ENCODE measurements around the gene TRIM27. TPM values are rescaled to one million over a fixed set of nuclear protein-coding genes. Genes with fewer than 3 reads are reported as not detected.
"Not testable (repeated sequence)": the region's sequence is repeated elsewhere in the genome, so short reads cannot be mapped to it uniquely, and the experiment has no call there.

TRIM27 gene
- total RNA-seq = 59.8 TPM

- DNase-seq (ENCODE audit: low read depth in 2 of 3, low spot score in 2 of 3) = peak; percentile 63 to 82 (median 79)
These were observed at the start of gene TRIM27 for GRCh38 chr6:28923318-28924102. Gene TRIM27, minus strand, starts transcription at chr6:28923985. Its CDS starts 353 bp downstream, at chr6:28923632.

- not testable (repeated sequence) for DNase-seq (ENCODE audit: low read depth in 2 of 3, low spot score in 2 of 3)
These were observed 46.3 kb upstream of the TRIM27 start for GRCh38 chr6:28970056-28970455.

GRCh38 chr6:28969129-28969528, 45.3 kb upstream of the TRIM27 start:
- no peak for DNase-seq (ENCODE audit: low read depth in 2 of 3, low spot score in 2 of 3)

- no peak for DNase-seq (ENCODE audit: low read depth in 2 of 3, low spot score in 2 of 3)
These were observed 44.7 kb upstream of the TRIM27 start for GRCh38 chr6:28968476-28968875.

- DNase-seq (ENCODE audit: low read depth in 2 of 3, low spot score in 2 of 3) = no peak
These were observed 41.9 kb upstream of the TRIM27 start for GRCh38 chr6:28965706-28966105.

- no peak for DNase-seq (ENCODE audit: low read depth in 2 of 3, low spot score in 2 of 3)
These were observed 37.2 kb upstream of the TRIM27 start for GRCh38 chr6:28960846-28961500.

- not testable (repeated sequence) for DNase-seq (ENCODE audit: low read depth in 2 of 3, low spot score in 2 of 3)
These were observed 34.9 kb upstream of the TRIM27 start for GRCh38 chr6:28958561-28959243.

GRCh38 chr6:28957795-28958314, 34.1 kb upstream of the TRIM27 start:
- not testable (repeated sequence) for DNase-seq (ENCODE audit: low read depth in 2 of 3, low spot score in 2 of 3)

GRCh38 chr6:28956331-28956730, 32.5 kb upstream of the TRIM27 start:
- no peak for DNase-seq (ENCODE audit: low read depth in 2 of 3, low spot score in 2 of 3)

- DNase-seq (ENCODE audit: low read depth in 2 of 3, low spot score in 2 of 3) = peak in 1 of 3 donors; percentile 7
These were observed 29.9 kb upstream of the TRIM27 start for GRCh38 chr6:28953585-28954258.

- peak in 1 of 3 donors; percentile 71 for DNase-seq (ENCODE audit: low read depth in 2 of 3, low spot score in 2 of 3)
These were observed 29.3 kb upstream of the TRIM27 start for GRCh38 chr6:28953039-28953584.

GRCh38 chr6:28949656-28950195, 25.9 kb upstream of the TRIM27 start:
- DNase-seq (ENCODE audit: low read depth in 2 of 3, low spot score in 2 of 3) = not testable (repeated sequence)

GRCh38 chr6:28948782-28949486, 25.1 kb upstream of the TRIM27 start:
- DNase-seq (ENCODE audit: low read depth in 2 of 3, low spot score in 2 of 3) = no peak

- DNase-seq (ENCODE audit: low read depth in 2 of 3, low spot score in 2 of 3) = no peak
These were observed 24.1 kb upstream of the TRIM27 start for GRCh38 chr6:28947831-28948270.

- DNase-seq (ENCODE audit: low read depth in 2 of 3, low spot score in 2 of 3) = no peak
These were observed 23.4 kb upstream of the TRIM27 start for GRCh38 chr6:28947067-28947765.

- peak in 1 of 3 donors; percentile 23 for DNase-seq (ENCODE audit: low read depth in 2 of 3, low spot score in 2 of 3)
These were observed 21.6 kb upstream of the TRIM27 start for GRCh38 chr6:28945349-28945748.

- peak; percentile 60 to 88 (median 66) for DNase-seq (ENCODE audit: low read depth in 2 of 3, low spot score in 2 of 3)
These were observed 20.7 kb upstream of the TRIM27 start for GRCh38 chr6:28944412-28944865.

GRCh38 chr6:28943557-28944411, 20.0 kb upstream of the TRIM27 start:
- DNase-seq (ENCODE audit: low read depth in 2 of 3, low spot score in 2 of 3) = peak in 2 of 3 donors; percentile 48 to 72

Measured in hematopoietic multipotent progenitor cell (in vitro differentiated cells).